Tongue (tissue), 2 donors: ENCODE results near the gene SCUBE1. TPM values are rescaled to one million over a fixed set of nuclear protein-coding genes. Genes with fewer than 3 reads are reported as not detected.
"Not testable (repeated sequence)": the region's sequence is repeated elsewhere in the genome, so short reads cannot be mapped to it uniquely, and the experiment has no call there.

Source experiments
- DNase-seq: peaks from one replicate; pipeline ENCODE4 v3.0.0-alpha.2; 2015
- total RNA-seq: library from RNA; depleted of rRNA; stranded (reverse); fragments of >200 nt; gene quantifications from one replicate; pipeline ENCODE4 v1.2.3, GENCODE V29; 2014

Gene SCUBE1
- total RNA-seq, 1 donor from 2014 or later, result 0.41 TPM

- DNase-seq, result no peak
Observed at GRCh38 chr22:43356881-43357280, 13.7 kb upstream of the SCUBE1 start.

- DNase-seq, result not testable (repeated sequence)
Observed at GRCh38 chr22:43355688-43356087, 12.5 kb upstream of the SCUBE1 start.

DNA sequence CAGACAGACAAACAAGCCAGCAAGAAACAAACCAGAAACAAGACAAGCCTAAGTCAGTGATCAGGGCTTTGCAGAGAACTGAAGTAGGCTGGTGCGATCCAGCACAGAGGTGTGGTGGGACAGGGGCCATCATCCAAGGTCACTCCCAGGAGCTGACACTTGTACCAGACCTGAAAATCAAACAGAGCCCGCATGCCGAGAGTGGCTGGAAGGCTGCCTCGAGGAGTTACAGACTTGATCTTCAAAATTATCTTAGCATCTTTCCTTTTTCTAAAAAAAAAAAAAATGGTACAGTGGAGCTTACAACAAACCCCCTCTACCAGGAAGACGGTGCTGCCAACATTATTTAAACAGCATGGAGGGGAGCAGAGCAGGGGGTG lies 8.8 kb upstream of the SCUBE1 start:
- DNase-seq, result no peak

GRCh38 chr22:43349636-43350035 lies 6.5 kb upstream of the SCUBE1 start:
- no peak for DNase-seq

GRCh38 chr22:43346521-43346929 lies 3.4 kb upstream of the SCUBE1 start:
- peak; percentile 70 for DNase-seq

DNA sequence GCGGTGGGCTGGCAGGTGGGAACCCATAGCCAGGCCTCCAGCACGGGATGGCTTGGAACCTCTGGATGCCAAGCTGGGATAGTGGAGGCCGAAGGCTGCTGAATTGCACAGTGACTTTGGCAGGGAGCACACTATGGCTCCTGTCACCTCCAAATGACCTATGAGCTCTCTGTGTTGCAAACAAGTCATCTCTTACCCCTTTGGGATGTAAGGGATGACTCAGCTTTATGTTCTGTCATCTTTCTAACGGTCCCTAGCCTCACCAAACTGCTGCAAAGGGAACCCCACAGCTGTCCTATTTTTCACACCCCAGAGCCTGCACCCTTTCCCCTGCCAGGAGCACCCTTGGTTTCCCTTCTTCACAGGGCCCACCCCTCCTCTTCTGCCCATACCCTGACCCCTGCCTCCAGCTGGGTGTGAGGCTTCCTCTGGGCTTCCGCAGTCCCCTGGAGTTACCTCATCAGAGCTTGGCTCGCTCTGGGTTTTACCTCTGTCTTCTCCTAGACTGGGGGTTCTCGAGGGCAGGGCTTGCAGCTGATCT lies 2.7 kb upstream of the SCUBE1 start:
- no peak for DNase-seq

DNA sequence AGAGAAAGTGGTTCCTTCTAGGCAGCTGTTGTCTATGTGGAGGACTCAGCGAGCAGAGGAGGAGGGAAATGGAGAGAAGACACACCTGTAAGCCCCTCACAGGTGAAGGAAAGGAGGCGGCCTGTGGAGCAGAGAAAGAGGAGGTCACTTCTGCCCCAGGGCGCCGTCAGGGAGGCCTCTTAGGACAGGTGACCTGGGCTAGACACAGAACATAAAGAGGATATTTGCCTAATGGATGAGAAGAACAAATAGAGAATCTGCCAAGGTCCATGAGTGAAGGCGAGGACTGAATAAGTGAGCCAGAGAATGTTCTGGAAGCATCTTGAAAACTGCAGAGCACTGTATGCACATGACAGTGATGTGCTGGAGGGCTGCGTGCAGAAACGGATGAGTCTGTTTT lies 2.2 kb upstream of the SCUBE1 start:
- no peak for DNase-seq

GRCh38 chr22:43344520-43344787 lies 1.3 kb upstream of the SCUBE1 start:
- no peak for DNase-seq

DNA sequence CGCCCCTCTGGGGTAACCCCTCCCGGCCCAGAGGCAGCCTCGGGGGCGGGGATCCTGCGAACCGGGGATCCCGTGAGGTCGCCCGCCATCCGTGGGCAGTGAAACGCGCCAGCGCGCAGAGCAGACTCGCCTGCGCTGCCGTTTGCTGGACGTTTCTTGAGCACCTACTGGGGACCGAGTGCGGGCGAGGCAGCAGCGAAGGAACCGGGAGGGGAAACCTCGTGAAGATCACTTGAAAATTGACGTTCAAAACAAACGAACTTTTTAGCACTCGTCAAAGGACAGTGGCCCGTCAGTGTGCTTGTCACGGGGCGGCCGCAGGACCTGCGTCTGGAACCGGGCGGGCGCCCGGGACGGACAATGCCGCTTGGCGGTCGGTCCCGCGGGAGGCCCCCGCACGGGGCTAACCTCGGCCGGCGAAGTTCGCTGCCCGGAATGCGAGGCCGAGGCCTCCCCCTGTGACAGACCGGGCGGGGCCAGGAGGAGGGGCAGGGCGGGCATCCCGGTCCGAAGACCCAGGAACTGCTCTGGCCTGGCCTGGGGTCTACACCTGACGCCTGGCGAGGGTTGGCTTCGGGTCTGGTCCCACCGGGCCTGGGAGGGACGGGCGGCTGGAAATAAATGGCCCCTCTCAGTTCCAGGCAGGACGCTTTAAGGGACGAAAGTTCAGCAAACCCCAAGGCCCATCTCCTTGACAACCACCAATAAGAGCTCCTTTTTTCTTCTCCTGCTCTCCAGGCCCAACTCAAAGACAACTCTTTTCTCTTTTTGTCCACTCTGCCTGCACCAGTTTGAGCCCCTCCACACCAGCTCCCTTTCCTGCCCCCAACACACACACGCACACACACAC lies 723 bp upstream of the SCUBE1 start:
- peak; percentile 30 for DNase-seq

- DNase-seq, result no peak
Observed at GRCh38 chr22:43342347-43343261, 568 bp downstream of the SCUBE1 start.

DNA sequence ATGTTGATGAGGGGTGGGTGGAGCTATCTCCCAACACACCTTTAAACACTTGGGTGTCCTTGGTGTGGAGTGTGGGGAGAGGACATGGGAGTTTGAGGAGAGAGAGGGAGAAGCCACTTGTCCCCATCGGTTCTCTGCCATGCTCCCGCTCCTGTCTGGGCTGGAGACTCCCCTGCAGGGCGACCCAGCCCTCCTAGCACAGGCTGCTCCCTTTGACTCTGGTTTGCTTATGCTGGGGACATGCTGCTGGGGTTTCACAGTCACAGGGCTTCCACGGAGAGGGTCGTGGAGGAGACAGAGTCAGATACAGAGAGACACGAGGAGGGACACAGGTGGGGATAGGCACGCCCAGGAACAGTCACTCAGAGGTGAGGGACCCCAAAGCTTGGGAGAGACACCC lies 1.6 kb downstream of the SCUBE1 start:
- no peak for DNase-seq

DNA sequence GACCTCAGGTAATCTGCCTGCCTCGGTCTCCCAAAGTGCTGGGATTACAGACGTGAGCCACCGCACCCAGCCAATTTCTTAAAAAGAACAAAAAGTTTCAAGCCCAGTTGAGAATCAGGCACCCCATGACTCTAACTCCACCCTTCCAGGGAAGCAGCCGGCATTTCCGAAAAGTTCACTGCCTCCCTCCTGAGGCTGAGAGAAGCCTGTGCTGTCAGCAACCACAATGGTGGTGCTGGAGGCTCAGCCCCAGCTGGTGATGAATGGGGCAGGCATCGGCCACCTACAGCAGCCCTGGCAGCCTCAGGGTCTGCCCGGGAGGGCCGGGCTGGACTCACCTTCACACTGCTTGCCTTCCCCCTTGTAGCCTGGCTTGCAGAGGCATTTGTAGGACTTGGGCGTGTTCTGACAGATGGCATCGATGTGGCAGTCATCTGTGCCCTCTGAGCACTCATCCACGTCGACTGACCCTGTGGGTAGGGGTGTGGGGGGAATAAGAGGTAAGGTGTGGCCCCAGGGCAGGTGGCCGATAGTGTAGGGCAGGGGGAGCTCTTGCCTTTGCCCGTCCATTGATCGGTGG lies 4.3 kb downstream of the SCUBE1 start:
- DNase-seq, result no peak

DNA sequence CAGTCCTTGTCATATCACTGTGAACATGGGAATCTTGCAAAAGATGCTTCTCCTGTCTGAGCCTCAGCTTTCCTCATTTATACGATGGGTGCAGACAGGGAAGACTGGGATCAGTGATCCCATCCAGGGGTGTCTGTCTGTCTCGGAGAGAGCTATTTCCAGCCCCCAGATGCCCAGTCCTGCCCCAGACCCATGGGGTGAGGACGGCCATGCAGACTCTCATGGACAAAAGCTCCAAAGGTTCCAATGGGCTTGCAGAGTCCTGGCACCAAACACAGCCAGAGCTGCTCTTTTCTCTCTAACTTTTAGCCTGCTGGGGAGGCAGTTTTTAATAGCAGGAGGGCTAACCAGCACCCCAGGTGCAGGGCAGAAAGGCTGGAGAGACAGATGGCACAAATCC lies 5.2 kb downstream of the SCUBE1 start:
- no peak for DNase-seq

DNA sequence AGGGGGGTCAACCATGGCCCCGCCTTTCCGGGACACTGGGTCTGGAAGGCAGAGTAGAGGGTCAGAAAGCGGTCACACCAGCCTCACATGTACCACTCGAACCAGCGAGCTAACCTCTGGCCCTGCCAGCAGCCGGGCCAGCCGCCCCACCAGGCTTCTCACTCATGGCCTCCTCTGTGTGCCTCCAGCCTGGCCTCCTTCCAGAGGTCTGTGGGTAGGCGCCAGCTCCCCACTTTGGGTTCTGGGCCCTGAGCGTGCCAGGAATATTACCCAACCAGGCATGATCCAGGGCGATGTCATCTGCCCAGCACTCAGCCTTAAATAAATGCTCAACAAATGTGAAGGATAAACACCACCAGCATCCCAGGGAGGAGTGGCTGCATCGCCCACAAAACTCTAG lies 5.8 kb downstream of the SCUBE1 start:
- no peak for DNase-seq

DNA sequence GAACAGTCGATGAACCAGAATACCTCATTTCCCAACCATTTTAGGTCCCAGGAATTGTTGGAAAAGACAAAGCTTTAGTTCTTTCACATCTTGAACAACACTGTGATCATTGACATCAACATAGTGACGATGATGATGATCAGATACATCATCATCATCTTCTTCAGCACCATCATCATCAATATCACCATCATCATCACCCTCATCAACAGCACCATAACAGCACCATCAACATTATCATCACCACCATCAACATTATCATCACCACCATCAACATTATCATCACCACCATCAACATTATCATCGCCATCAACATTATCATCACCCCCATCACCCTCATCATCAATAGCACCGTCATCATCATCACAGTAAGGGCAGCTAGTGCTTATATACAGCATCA lies 8.8 kb downstream of the SCUBE1 start:
- DNase-seq, result no peak

DNA sequence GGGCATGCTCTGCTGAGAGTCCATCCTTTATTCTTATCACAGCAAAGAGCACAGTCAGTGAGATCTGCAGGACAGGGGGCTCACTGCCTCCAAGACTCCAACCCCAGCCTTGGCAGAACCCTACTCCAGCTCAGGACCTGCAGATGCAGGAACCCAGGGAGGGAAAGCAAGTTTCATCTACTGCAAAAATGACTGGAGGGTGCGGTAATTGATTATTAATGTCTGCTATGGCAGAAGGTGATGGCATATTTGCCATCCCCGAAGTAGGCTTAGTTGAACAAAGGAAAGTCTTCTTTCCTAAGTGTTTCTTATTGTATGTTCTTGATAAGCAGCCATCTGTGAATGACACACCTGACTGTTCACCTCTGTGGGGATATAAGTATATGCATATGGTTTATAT lies 9.2 kb downstream of the SCUBE1 start:
- DNase-seq, result no peak

GRCh38 chr22:43333156-43333555 lies 10.0 kb downstream of the SCUBE1 start:
- DNase-seq, result no peak

- DNase-seq, result no peak
Observed at GRCh38 chr22:43331698-43332097, 11.5 kb downstream of the SCUBE1 start.

- no peak for DNase-seq
Observed at GRCh38 chr22:43331069-43331451, 12.1 kb downstream of the SCUBE1 start.

- DNase-seq, result peak; percentile 69
Observed at GRCh38 chr22:43330178-43331068, 12.7 kb downstream of the SCUBE1 start.

- no peak for DNase-seq
Observed at GRCh38 chr22:43329061-43329460, 14.1 kb downstream of the SCUBE1 start.

DNA sequence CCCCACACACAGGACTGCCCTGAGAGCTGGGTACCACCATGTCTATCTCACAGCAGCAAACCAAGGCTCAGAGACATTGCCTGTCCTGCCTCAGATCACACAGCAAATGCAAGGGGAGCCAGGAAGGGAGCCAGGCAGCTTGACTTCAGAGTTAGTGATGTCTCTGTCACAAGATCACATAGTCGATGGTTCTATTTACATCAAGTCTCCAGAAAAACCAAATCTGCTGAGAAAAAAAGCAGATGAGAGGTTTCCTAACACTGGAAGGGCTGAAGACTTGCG lies 16.1 kb downstream of the SCUBE1 start:
- DNase-seq, result no peak
